Fibroblast of peridontal ligament (primary cell): Measurements from ENCODE around the gene FAM72C.
"Not testable (repeated sequence)": the region's sequence is repeated elsewhere in the genome, so short reads cannot be mapped to it uniquely, and the experiment has no call there.

Source experiments
- DNase-seq: peaks from one replicate; pipeline ENCODE4 v3.0.0-alpha.2; 2010; ENCODE audit errors: extremely low read depth

FAM72C gene

GRCh38 chr1:143971924-143972700 is at the start of gene FAM72C:
FAM72C (minus strand) TSS chr1:143971986; CDS start chr1:143971141, 845 bp downstream.
- DNase-seq: not testable (repeated sequence)

GRCh38 chr1:144020001-144020738 is 48.4 kb upstream of the FAM72C start:
- not testable (repeated sequence) for DNase-seq

- DNase-seq: not testable (repeated sequence)
Measured at GRCh38 chr1:144019101-144019500, 47.3 kb upstream of the FAM72C start.

GRCh38 chr1:144015180-144015966 is 43.6 kb upstream of the FAM72C start:
- DNase-seq: not testable (repeated sequence)

GRCh38 chr1:144014528-144014927 is 42.7 kb upstream of the FAM72C start:
- not testable (repeated sequence) for DNase-seq

GRCh38 chr1:144014121-144014520 is 42.3 kb upstream of the FAM72C start:
- not testable (repeated sequence) for DNase-seq

- not testable (repeated sequence) for DNase-seq
Measured at GRCh38 chr1:144012168-144012733, 40.5 kb upstream of the FAM72C start.

GRCh38 chr1:144009410-144009809 is 37.6 kb upstream of the FAM72C start:
- not testable (repeated sequence) for DNase-seq

- not testable (repeated sequence) for DNase-seq
Measured at GRCh38 chr1:144004259-144004658, 32.5 kb upstream of the FAM72C start.

- DNase-seq: not testable (repeated sequence)
Measured at GRCh38 chr1:144003306-144004029, 31.7 kb upstream of the FAM72C start.

GRCh38 chr1:144002141-144002881 is 30.5 kb upstream of the FAM72C start:
- not testable (repeated sequence) for DNase-seq

GRCh38 chr1:144001077-144001476 is 29.3 kb upstream of the FAM72C start:
- DNase-seq: not testable (repeated sequence)

GRCh38 chr1:143996020-143996419 is 24.2 kb upstream of the FAM72C start:
- not testable (repeated sequence) for DNase-seq

- DNase-seq: not testable (repeated sequence)
Measured at GRCh38 chr1:143993301-143993907, 21.6 kb upstream of the FAM72C start.

GRCh38 chr1:143990699-143991098 is 18.9 kb upstream of the FAM72C start:
- DNase-seq: not testable (repeated sequence)

GRCh38 chr1:143989719-143990118 is 17.9 kb upstream of the FAM72C start:
- DNase-seq: not testable (repeated sequence)

- DNase-seq: not testable (repeated sequence)
Measured at GRCh38 chr1:143989427-143989712, 17.6 kb upstream of the FAM72C start.

GRCh38 chr1:143988602-143989426 is 17.0 kb upstream of the FAM72C start:
- not testable (repeated sequence) for DNase-seq

- DNase-seq: not testable (repeated sequence)
Measured at GRCh38 chr1:143987868-143988267, 16.1 kb upstream of the FAM72C start.
